Adrenal gland (tissue), 5 donors: ENCODE measurements around the gene POP7.

Experiments
- CTCF ChIP-seq, 6 experiments: fragments of 450-650 bp in 4 of 6; fragments of 200-600 bp in 2 of 6; sonication (generic) in 1 of 6; IDR thresholded peaks; 1 replicate in 5 of 6; 2 replicates in 1 of 6; pipeline versions ENCODE4 v1.5.1 to v1.8.0; 2016 to 2021; ENCODE audit warnings: antibody characterized with exemption in 6 of 6, mild to moderate bottlenecking in 2 of 6, moderate library complexity in 1 of 6
- POLR2A ChIP-seq, 2 donors: fragments of 450-650 bp; IDR thresholded peaks; one replicate each; pipeline ENCODE4 v1.6.1; 2017; ENCODE audit warnings: antibody characterized with exemption in 2 of 2, mild to moderate bottlenecking in 2 of 2, moderate library complexity in 1 of 2
- donor health status: DM: no; HTN: no; CAD: no.

GRCh38 chr7:100739934-100740333, 34.0 kb downstream of the POP7 start:
- TF ChIP-seq CTCF (IDR thresholded peaks at IDR 0.05) (no peak), POLR2A (IDR thresholded peaks at IDR 0.05) (no peak)
